Measurements from ENCODE around the gene PLA2G1B.

DNA sequence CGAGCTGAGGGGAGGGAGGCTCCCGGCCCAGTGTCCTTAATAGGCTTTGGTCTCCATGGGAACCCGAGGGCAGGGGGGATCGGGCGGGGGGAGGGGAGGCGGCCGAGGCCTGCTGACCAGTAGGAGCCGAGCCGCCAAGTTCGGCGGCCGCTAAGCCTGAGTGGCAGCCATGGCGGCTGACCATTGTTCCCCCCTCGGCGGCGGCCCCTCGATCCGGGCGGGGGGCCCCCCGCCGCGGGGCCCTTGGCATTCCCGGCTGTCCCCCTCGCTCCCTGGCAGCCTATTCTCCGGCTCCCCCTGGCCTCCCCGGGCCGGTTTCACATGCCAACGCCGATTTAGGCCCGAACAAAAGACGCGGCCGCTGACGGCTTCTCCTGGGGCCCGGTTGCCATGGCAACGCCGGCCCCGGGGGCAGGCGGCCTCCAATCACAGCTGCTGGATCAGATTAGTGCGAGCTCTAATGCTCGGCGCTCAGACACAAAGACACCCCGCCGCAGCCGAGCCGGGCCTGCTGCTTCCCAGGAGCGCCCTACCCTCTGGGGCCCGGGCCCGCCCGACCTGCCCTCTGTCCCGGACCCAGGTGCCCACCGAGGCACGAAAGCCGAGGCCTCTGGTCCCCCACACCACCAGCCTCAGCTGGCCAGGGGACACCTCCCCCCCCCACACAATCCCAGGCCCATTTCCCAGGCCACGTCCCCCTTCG is 34.1 kb upstream of the PLA2G1B start:
- TF ChIP-seq, protein P1, sequence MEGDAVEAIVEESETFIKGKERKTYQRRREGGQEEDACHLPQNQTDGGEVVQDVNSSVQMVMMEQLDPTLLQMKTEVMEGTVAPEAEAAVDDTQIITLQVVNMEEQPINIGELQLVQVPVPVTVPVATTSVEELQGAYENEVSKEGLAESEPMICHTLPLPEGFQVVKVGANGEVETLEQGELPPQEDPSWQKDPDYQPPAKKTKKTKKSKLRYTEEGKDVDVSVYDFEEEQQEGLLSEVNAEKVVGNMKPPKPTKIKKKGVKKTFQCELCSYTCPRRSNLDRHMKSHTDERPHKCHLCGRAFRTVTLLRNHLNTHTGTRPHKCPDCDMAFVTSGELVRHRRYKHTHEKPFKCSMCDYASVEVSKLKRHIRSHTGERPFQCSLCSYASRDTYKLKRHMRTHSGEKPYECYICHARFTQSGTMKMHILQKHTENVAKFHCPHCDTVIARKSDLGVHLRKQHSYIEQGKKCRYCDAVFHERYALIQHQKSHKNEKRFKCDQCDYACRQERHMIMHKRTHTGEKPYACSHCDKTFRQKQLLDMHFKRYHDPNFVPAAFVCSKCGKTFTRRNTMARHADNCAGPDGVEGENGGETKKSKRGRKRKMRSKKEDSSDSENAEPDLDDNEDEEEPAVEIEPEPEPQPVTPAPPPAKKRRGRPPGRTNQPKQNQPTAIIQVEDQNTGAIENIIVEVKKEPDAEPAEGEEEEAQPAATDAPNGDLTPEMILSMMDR (IDR thresholded peaks at IDR 0.05), result no peak
- no peak for TF ChIP-seq ZFX (IDR thresholded peaks at IDR 0.05; ENCODE audit: borderline replicate concordance)

Data from 22Rv1 (cell line).